K562 (cell line): ENCODE data around the gene LRRC38. TPM values are rescaled to one million over a fixed set of nuclear protein-coding genes. Genes with fewer than 3 reads are reported as not detected.

Source experiments
- ELF4 ChIP-seq: fragments of 450-650 bp; formaldehyde crosslinking; IDR thresholded peaks from 2 replicates; pipeline ENCODE4 v1.4.0; 2022; ENCODE audit warnings: missing genetic modification characterization
- PRPF4 ChIP-seq: fragments of 200-400 bp; formaldehyde crosslinking; IDR thresholded peaks from one replicate; pipeline ENCODE4 v1.6.1; 2017; ENCODE audit warnings: low read length, low read depth, mild to moderate bottlenecking; ENCODE audit not compliant: insufficient read depth, poor library complexity, severe bottlenecking
- RBBP5 ChIP-seq: fragments of 200-600 bp; sonication (generic); IDR thresholded peaks from 2 replicates; pipeline ENCODE4 v1.6.1; 2012; ENCODE audit warnings: borderline replicate concordance, mild to moderate bottlenecking, low read length, control low read depth, inconsistent platforms; ENCODE audit not compliant: insufficient read depth, poor library complexity, severe bottlenecking
- TEAD1 ChIP-seq, 2 experiments: fragments of 450-650 bp in 1 of 2; sonication (generic) in 1 of 2; formaldehyde crosslinking; IDR thresholded peaks; 2 replicates each; pipeline versions ENCODE4 v1.4.0 to v1.8.0; 2020 to 2022; ENCODE audit warnings: mild to moderate bottlenecking in 2 of 2, missing genetic modification reagents in 1 of 2
- ZEB2 ChIP-seq: fragments of 450-650 bp; IDR thresholded peaks from 2 replicates; pipeline ENCODE4 v1.6.1; 2016
- ZNF232 ChIP-seq: sonication (generic); formaldehyde crosslinking; IDR thresholded peaks from 2 replicates; pipeline ENCODE4 v1.8.0; 2022; ENCODE audit warnings: mild to moderate bottlenecking, missing genetic modification reagents
- ZNF431 ChIP-seq: sonication (generic); formaldehyde crosslinking; IDR thresholded peaks from 2 replicates; pipeline ENCODE4 v1.8.0; 2022; ENCODE audit warnings: mild to moderate bottlenecking, missing genetic modification reagents
- ZNF583 ChIP-seq: fragments of 250-450 bp; sonication (Bioruptor Pico); IDR thresholded peaks from 2 replicates; pipeline ENCODE4 v1.4.0; 2020
- ZNF589 ChIP-seq: fragments of 200-800 bp; sonication (Bioruptor generic); IDR thresholded peaks from 2 replicates; pipeline ENCODE4 v1.6.1; 2016; ENCODE audit warnings: low read depth, missing genetic modification characterization, missing compliant biosample characterization
- polyA plus RNA-seq, 8 experiments: library from polyadenylated mRNA; depleted of rRNA in 4 of 8; stranded (reverse) in 5 of 8; unstranded in 3 of 8; fragments of >200 nt; fragmentation: Nextera tagmentation in 2 of 8; fragmentation: Illumina TruSeq in 1 of 8; extraction: Ambion mirVana in 2 of 8; extraction: Trizol in 1 of 8; gene quantifications; 2 replicates each; pipeline versions ENCODE4 v1.2.1 to v1.2.3, GENCODE V29; 2011 to 2014; ENCODE audit warnings: inconsistent platforms in 1 of 8, missing spikeins in 1 of 8
- total RNA-seq, 7 experiments: library from RNA; depleted of rRNA in 6 of 7; stranded (reverse); fragments of >200 nt in 6 of 7; fragmentation: Illumina TruSeq in 2 of 7; extraction: Trizol in 2 of 7; gene quantifications; 2 replicates each; pipeline versions ENCODE4 v1.2.1 to v1.2.3, GENCODE V29; 2011 to 2021; ENCODE audit warnings: low replicate concordance in 1 of 7
- TF ChIP-seq, protein P1 (sequence below): sonication (generic); formaldehyde crosslinking; IDR thresholded peaks from 2 replicates; pipeline ENCODE4 v1.8.1; 2023; ENCODE audit warnings: missing genetic modification reagents, mild to moderate bottlenecking, borderline replicate concordance

Gene LRRC38
- total and polyA plus RNA-seq, 9 of the 15 experiments (the other 6 are each of a cell fraction or from before 2014, with no cell fraction given), result not detected

DNA sequence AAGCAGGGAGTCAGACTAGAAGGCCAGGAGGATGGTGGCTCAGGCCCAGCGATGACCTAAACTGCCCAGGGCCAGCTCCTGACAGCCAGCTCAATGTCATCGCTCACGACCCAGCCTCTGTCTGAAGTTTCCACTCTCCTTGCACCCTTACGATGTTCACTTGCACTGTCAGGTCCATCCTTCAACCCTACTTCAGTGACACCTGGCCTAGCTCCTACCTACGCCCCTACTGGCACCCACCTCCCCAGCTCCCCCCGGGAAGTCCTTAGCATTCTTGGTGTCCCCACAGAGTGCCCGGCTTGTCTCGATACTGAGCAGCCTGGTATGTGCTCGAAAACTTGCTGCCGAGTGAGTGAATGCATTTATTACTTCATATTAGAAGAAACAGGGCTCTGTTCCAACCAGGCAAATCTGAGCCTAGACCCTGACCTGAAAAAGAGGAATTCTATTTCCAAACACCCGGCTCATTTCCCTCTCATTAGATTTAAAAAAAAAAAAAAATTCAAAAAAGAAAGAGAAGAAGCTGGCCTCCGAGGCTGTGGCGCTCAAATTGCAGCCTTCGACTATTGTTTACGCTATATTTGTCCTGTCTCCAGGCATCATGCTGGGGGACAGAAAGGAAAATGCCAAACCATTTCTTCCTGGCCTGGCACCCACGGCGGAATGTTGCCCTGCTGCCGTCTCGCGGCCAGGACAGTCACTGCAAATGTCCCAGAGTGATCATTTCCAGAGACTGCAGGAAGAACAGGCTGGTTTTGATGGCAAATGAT lies 29.8 kb upstream of the LRRC38 start (continued):
- TF ChIP-seq PRPF4 (no peak), ELF4 (CRISPR knock-in tag) (no peak), ZEB2 (no peak), ZNF431 (CRISPR knock-in tag) (no peak), TEAD1 (CRISPR knock-in tag; IDR thresholded peaks at IDR 0.05) (peak in 1 of 2 experiments; percentile 37; a peak in 1 of 4 replicates), ZNF232 (CRISPR knock-in tag) (no peak), ZNF583 (CRISPR knock-in tag) (no peak), ZNF589 (CRISPR knock-in tag) (no peak), RBBP5 (no peak)
- TF ChIP-seq, protein P1, sequence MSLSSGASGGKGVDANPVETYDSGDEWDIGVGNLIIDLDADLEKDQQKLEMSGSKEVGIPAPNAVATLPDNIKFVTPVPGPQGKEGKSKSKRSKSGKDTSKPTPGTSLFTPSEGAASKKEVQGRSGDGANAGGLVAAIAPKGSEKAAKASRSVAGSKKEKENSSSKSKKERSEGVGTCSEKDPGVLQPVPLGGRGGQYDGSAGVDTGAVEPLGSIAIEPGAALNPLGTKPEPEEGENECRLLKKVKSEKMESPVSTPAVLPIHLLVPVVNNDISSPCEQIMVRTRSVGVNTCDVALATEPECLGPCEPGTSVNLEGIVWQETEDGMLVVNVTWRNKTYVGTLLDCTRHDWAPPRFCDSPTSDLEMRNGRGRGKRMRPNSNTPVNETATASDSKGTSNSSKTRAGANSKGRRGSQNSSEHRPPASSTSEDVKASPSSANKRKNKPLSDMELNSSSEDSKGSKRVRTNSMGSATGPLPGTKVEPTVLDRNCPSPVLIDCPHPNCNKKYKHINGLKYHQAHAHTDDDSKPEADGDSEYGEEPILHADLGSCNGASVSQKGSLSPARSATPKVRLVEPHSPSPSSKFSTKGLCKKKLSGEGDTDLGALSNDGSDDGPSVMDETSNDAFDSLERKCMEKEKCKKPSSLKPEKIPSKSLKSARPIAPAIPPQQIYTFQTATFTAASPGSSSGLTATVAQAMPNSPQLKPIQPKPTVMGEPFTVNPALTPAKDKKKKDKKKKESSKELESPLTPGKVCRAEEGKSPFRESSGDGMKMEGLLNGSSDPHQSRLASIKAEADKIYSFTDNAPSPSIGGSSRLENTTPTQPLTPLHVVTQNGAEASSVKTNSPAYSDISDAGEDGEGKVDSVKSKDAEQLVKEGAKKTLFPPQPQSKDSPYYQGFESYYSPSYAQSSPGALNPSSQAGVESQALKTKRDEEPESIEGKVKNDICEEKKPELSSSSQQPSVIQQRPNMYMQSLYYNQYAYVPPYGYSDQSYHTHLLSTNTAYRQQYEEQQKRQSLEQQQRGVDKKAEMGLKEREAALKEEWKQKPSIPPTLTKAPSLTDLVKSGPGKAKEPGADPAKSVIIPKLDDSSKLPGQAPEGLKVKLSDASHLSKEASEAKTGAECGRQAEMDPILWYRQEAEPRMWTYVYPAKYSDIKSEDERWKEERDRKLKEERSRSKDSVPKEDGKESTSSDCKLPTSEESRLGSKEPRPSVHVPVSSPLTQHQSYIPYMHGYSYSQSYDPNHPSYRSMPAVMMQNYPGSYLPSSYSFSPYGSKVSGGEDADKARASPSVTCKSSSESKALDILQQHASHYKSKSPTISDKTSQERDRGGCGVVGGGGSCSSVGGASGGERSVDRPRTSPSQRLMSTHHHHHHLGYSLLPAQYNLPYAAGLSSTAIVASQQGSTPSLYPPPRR, result no peak
